Measurements from ENCODE around the gene ARHGAP23.
"Not testable (repeated sequence)": the region's sequence is repeated elsewhere in the genome, so short reads cannot be mapped to it uniquely, and the experiment has no call there.

The ARHGAP23 gene

GRCh38 chr17:38429476-38430100 is 1.3 kb downstream of the ARHGAP23 start:
- Mint-ChIP-seq H3K27ac (no peak overlapping the region), H3K4me1 (ENCODE audit: low read depth) (peaks cover 8% of the 10 kb centered on the region), H3K9me3 (no peaks in the 10 kb centered on the region), H3K4me3 (peak overlapping the region; percentile 65), H3K27me3 (ENCODE audit: low read depth) (peaks cover 36% of the 10 kb centered on the region), H3K36me3 (ENCODE audit: low read depth) (no peaks in the 10 kb centered on the region)

GRCh38 chr17:38430316-38430715 is 2.1 kb downstream of the ARHGAP23 start:
- Mint-ChIP-seq H3K4me1 (ENCODE audit: low read depth) (peaks cover 8% of the 10 kb centered on the region), H3K27me3 (ENCODE audit: low read depth) (peaks cover 28% of the 10 kb centered on the region), H3K9me3 (no peaks in the 10 kb centered on the region), H3K36me3 (ENCODE audit: low read depth) (no peaks in the 10 kb centered on the region), H3K27ac (no peak overlapping the region), H3K4me3 (peak overlapping the region; percentile 43)

- Mint-ChIP-seq H3K27me3 (ENCODE audit: low read depth) (peaks cover 26% of the 10 kb centered on the region), H3K9me3 (no peaks in the 10 kb centered on the region), H3K36me3 (ENCODE audit: low read depth) (no peaks in the 10 kb centered on the region), H3K4me1 (ENCODE audit: low read depth) (peaks cover 8% of the 10 kb centered on the region), H3K27ac (no peak overlapping the region), H3K4me3 (no peak overlapping the region)
These were observed 2.6 kb downstream of the ARHGAP23 start for GRCh38 chr17:38430822-38431221.

GRCh38 chr17:38431346-38432145 is 3.3 kb downstream of the ARHGAP23 start:
- H3K4me3 Mint-ChIP-seq = no peak overlapping the region
- H3K9me3 Mint-ChIP-seq = no peaks in the 10 kb centered on the region
- H3K36me3 Mint-ChIP-seq (ENCODE audit: low read depth) = no peaks in the 10 kb centered on the region
- H3K27ac Mint-ChIP-seq = no peak overlapping the region
- peaks cover 8% of the 10 kb centered on the region for H3K4me1 Mint-ChIP-seq (ENCODE audit: low read depth)
- peaks cover 26% of the 10 kb centered on the region for H3K27me3 Mint-ChIP-seq (ENCODE audit: low read depth)

GRCh38 chr17:38434178-38434665 is 6.0 kb downstream of the ARHGAP23 start:
- no peaks in the 10 kb centered on the region for H3K9me3 Mint-ChIP-seq
- H3K27me3 Mint-ChIP-seq (ENCODE audit: low read depth) = peaks cover 16% of the 10 kb centered on the region
- no peaks in the 10 kb centered on the region for H3K36me3 Mint-ChIP-seq (ENCODE audit: low read depth)

GRCh38 chr17:38435795-38436194 is 7.5 kb downstream of the ARHGAP23 start:
- no peak overlapping the region for H3K4me3 Mint-ChIP-seq
- H3K9me3 Mint-ChIP-seq = no peaks in the 10 kb centered on the region
- peaks cover 5% of the 10 kb centered on the region for H3K27me3 Mint-ChIP-seq (ENCODE audit: low read depth)
- H3K27ac Mint-ChIP-seq = no peak overlapping the region
- no peaks in the 10 kb centered on the region for H3K36me3 Mint-ChIP-seq (ENCODE audit: low read depth)
- no peaks in the 10 kb centered on the region for H3K4me1 Mint-ChIP-seq (ENCODE audit: low read depth)

More at GRCh38 chr17:38434178-38434665, 6.0 kb downstream of the ARHGAP23 start:
- Mint-ChIP-seq H3K4me1 (ENCODE audit: low read depth) (peaks cover 4% of the 10 kb centered on the region), H3K4me3 (no peak overlapping the region), H3K27ac (no peak overlapping the region)

GRCh38 chr17:38436386-38436785 is 8.1 kb downstream of the ARHGAP23 start:
- no peaks in the 10 kb centered on the region for H3K9me3 Mint-ChIP-seq
- H3K36me3 Mint-ChIP-seq (ENCODE audit: low read depth) = no peaks in the 10 kb centered on the region
- H3K27ac Mint-ChIP-seq = no peak overlapping the region
- no peak overlapping the region for H3K4me3 Mint-ChIP-seq
- H3K27me3 Mint-ChIP-seq (ENCODE audit: low read depth) = no peaks in the 10 kb centered on the region
- H3K4me1 Mint-ChIP-seq (ENCODE audit: low read depth) = no peaks in the 10 kb centered on the region

- H3K27ac Mint-ChIP-seq; H3K36me3 Mint-ChIP-seq (ENCODE audit: low read depth); H3K27me3 Mint-ChIP-seq (ENCODE audit: low read depth); H3K4me1 Mint-ChIP-seq (ENCODE audit: low read depth); H3K9me3 Mint-ChIP-seq; H3K4me3 Mint-ChIP-seq: not testable (repeated sequence)
These were observed 9.0 kb downstream of the ARHGAP23 start for GRCh38 chr17:38437313-38437712.

GRCh38 chr17:38439436-38439835 is 11.2 kb downstream of the ARHGAP23 start:
- H3K4me1 Mint-ChIP-seq (ENCODE audit: low read depth) = no peaks in the 10 kb centered on the region
- H3K27me3 Mint-ChIP-seq (ENCODE audit: low read depth) = peaks cover 14% of the 10 kb centered on the region
- no peaks in the 10 kb centered on the region for H3K9me3 Mint-ChIP-seq
- no peak overlapping the region for H3K4me3 Mint-ChIP-seq
- no peak overlapping the region for H3K27ac Mint-ChIP-seq
- H3K36me3 Mint-ChIP-seq (ENCODE audit: low read depth) = no peaks in the 10 kb centered on the region

- Mint-ChIP-seq H3K4me1 (ENCODE audit: low read depth) (no peaks in the 10 kb centered on the region), H3K27ac (no peak overlapping the region), H3K36me3 (ENCODE audit: low read depth) (no peaks in the 10 kb centered on the region), H3K4me3 (no peak overlapping the region), H3K27me3 (ENCODE audit: low read depth) (peaks cover 14% of the 10 kb centered on the region), H3K9me3 (no peaks in the 10 kb centered on the region)
These were observed 12.5 kb downstream of the ARHGAP23 start for GRCh38 chr17:38440614-38441397.

GRCh38 chr17:38441429-38442061 is 13.3 kb downstream of the ARHGAP23 start:
- Mint-ChIP-seq H3K4me3 (no peak overlapping the region), H3K27me3 (ENCODE audit: low read depth) (peaks cover 14% of the 10 kb centered on the region), H3K9me3 (no peaks in the 10 kb centered on the region), H3K27ac (no peak overlapping the region), H3K36me3 (ENCODE audit: low read depth) (no peaks in the 10 kb centered on the region), H3K4me1 (ENCODE audit: low read depth) (no peaks in the 10 kb centered on the region)

- Mint-ChIP-seq H3K36me3 (ENCODE audit: low read depth) (no peaks in the 10 kb centered on the region), H3K27me3 (ENCODE audit: low read depth) (peaks cover 14% of the 10 kb centered on the region), H3K9me3 (no peaks in the 10 kb centered on the region), H3K4me1 (ENCODE audit: low read depth) (no peaks in the 10 kb centered on the region), H3K4me3 (no peak overlapping the region), H3K27ac (no peak overlapping the region)
These were observed 14.3 kb downstream of the ARHGAP23 start for GRCh38 chr17:38442548-38442947.

- peaks cover 14% of the 10 kb centered on the region for H3K27me3 Mint-ChIP-seq (ENCODE audit: low read depth)
- no peak overlapping the region for H3K27ac Mint-ChIP-seq
- no peaks in the 10 kb centered on the region for H3K9me3 Mint-ChIP-seq
- no peaks in the 10 kb centered on the region for H3K36me3 Mint-ChIP-seq (ENCODE audit: low read depth)
- no peak overlapping the region for H3K4me3 Mint-ChIP-seq
- H3K4me1 Mint-ChIP-seq (ENCODE audit: low read depth) = no peaks in the 10 kb centered on the region
These were observed 15.2 kb downstream of the ARHGAP23 start for GRCh38 chr17:38443356-38444031.

- Mint-ChIP-seq H3K4me3 (no peak overlapping the region), H3K9me3 (no peaks in the 10 kb centered on the region), H3K36me3 (ENCODE audit: low read depth) (no peaks in the 10 kb centered on the region), H3K4me1 (ENCODE audit: low read depth) (no peaks in the 10 kb centered on the region), H3K27ac (no peak overlapping the region), H3K27me3 (ENCODE audit: low read depth) (peaks cover 14% of the 10 kb centered on the region)
These were observed 15.9 kb downstream of the ARHGAP23 start for GRCh38 chr17:38444151-38444550.
